ENCODE measurements around the gene CDC5L. TPM values are rescaled to one million over a fixed set of nuclear protein-coding genes. Genes with fewer than 3 reads are reported as not detected.

The CDC5L gene
- total RNA-seq, 1 donor from 2014 or later: 18.2 TPM

DNA sequence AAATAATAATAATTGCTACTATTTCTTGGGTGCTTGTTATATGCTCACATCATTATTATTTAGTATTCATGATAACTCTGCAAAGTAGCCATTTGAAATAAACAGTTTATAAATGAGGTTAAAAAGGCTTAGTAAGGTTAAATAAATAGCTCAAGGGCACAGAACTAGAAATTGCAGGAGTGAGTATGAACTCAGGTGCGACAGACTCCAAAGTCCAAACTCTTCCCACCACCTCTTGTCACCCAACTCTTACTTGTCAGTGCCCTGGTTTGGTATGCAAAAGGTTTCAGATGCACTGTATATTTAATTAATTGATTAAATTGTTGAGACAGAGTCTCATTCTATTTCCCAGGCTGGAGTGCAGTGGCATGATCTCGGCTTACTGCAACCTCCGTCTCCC, 20.7 kb upstream of the CDC5L start:
- Histone ChIP-seq H3K36me3 (ENCODE audit: insufficient read depth, low read length) (no peaks in the 10 kb centered on the region), H3K27me3 (ENCODE audit: insufficient read depth, low read length) (peaks cover 3% of the 10 kb centered on the region), H3K9ac (ENCODE audit: low read length) (no peak overlapping the region), H4K20me1 (ENCODE audit: insufficient read depth, low read length) (no peaks in the 10 kb centered on the region), H2AFZ (ENCODE audit: low read depth, low read length) (no peak overlapping the region), H3K4me3 (ENCODE audit: insufficient read depth, low read depth, low read length) (no peak overlapping the region), H3K4me2 (ENCODE audit: low read length) (no peak overlapping the region), H3K4me1 (ENCODE audit: insufficient read depth, low read length) (no peaks in the 10 kb centered on the region), H3K9me3 (ENCODE audit: insufficient read depth, low read depth, low read length) (no peaks in the 10 kb centered on the region), H3K27ac (ENCODE audit: low read depth, low read length) (no peak overlapping the region), H3K79me2 (ENCODE audit: insufficient read depth, low read length) (no peaks in the 10 kb centered on the region)
- Mint-ChIP-seq H3K36me3 (ENCODE audit: low read depth, unreplicated experiment) (no peaks in the 10 kb centered on the region), H3K27ac (ENCODE audit: unreplicated experiment) (no peak overlapping the region), H3K4me3 (ENCODE audit: unreplicated experiment) (no peak overlapping the region), H3K27me3 (ENCODE audit: low read depth, unreplicated experiment) (peaks cover 1% of the 10 kb centered on the region), H3K9me3 (ENCODE audit: unreplicated experiment) (no peaks in the 10 kb centered on the region), H3K4me1 (ENCODE audit: low read depth, unreplicated experiment) (peaks cover 2% of the 10 kb centered on the region)
- TF ChIP-seq EZH2 (IDR thresholded peaks at IDR 0.05; ENCODE audit: insufficient read depth, low read length): no peak
- TF ChIP-seq, protein P1, sequence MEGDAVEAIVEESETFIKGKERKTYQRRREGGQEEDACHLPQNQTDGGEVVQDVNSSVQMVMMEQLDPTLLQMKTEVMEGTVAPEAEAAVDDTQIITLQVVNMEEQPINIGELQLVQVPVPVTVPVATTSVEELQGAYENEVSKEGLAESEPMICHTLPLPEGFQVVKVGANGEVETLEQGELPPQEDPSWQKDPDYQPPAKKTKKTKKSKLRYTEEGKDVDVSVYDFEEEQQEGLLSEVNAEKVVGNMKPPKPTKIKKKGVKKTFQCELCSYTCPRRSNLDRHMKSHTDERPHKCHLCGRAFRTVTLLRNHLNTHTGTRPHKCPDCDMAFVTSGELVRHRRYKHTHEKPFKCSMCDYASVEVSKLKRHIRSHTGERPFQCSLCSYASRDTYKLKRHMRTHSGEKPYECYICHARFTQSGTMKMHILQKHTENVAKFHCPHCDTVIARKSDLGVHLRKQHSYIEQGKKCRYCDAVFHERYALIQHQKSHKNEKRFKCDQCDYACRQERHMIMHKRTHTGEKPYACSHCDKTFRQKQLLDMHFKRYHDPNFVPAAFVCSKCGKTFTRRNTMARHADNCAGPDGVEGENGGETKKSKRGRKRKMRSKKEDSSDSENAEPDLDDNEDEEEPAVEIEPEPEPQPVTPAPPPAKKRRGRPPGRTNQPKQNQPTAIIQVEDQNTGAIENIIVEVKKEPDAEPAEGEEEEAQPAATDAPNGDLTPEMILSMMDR (IDR thresholded peaks at IDR 0.05; ENCODE audit: insufficient read depth, low read depth, low read length): no peak
- no peak for FAIRE-seq
- no peak for DNase-seq (ENCODE audit: low read depth)

DNA sequence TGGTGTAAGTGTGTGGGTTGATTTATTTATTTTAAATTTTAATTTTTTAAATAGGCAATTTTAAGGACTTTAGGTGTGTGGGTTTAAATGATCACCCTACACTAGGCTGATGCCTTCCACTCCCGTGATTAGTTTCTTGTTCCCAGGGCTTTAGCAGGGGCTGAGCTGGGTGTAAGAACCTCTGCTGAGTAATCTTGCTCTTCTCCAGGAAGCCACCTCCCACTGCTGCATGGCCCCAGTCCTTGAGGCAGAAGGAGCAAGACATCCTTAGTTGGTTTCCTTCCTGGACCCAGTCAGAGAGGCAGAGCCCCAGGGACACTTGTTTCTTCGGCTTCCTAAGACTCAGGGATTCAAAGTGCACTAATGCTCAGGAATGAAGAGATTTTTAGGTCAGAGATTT, 19.8 kb upstream of the CDC5L start:
- H4K20me1 ChIP-seq (ENCODE audit: insufficient read depth, low read length): no peaks in the 10 kb centered on the region
- H3K4me2 ChIP-seq (ENCODE audit: low read length): no peak overlapping the region
- no peak for FAIRE-seq
- no peaks in the 10 kb centered on the region for H3K4me1 ChIP-seq (ENCODE audit: insufficient read depth, low read length)
- H3K27ac ChIP-seq (ENCODE audit: low read depth, low read length): no peak overlapping the region
- TF ChIP-seq EZH2 (IDR thresholded peaks at IDR 0.05; ENCODE audit: insufficient read depth, low read length): no peak
- TF ChIP-seq, protein P1 (IDR thresholded peaks at IDR 0.05; ENCODE audit: insufficient read depth, low read depth, low read length): no peak
- Mint-ChIP-seq H3K27ac (ENCODE audit: unreplicated experiment) (no peak overlapping the region), H3K4me3 (ENCODE audit: unreplicated experiment) (no peak overlapping the region), H3K4me1 (ENCODE audit: low read depth, unreplicated experiment) (peaks cover 2% of the 10 kb centered on the region), H3K27me3 (ENCODE audit: low read depth, unreplicated experiment) (no peaks in the 10 kb centered on the region), H3K36me3 (ENCODE audit: low read depth, unreplicated experiment) (no peaks in the 10 kb centered on the region), H3K9me3 (ENCODE audit: unreplicated experiment) (no peaks in the 10 kb centered on the region)
- no peak overlapping the region for H2AFZ ChIP-seq (ENCODE audit: low read depth, low read length)
- DNase-seq (ENCODE audit: low read depth): no peak
- H3K9ac ChIP-seq (ENCODE audit: low read length): no peak overlapping the region
- no peaks in the 10 kb centered on the region for H3K36me3 ChIP-seq (ENCODE audit: insufficient read depth, low read length)
- no peak overlapping the region for H3K4me3 ChIP-seq (ENCODE audit: insufficient read depth, low read depth, low read length)
- peaks cover 4% of the 10 kb centered on the region for H3K27me3 ChIP-seq (ENCODE audit: insufficient read depth, low read length)
- no peaks in the 10 kb centered on the region for H3K79me2 ChIP-seq (ENCODE audit: insufficient read depth, low read length)
- no peaks in the 10 kb centered on the region for H3K9me3 ChIP-seq (ENCODE audit: insufficient read depth, low read depth, low read length)

DNA sequence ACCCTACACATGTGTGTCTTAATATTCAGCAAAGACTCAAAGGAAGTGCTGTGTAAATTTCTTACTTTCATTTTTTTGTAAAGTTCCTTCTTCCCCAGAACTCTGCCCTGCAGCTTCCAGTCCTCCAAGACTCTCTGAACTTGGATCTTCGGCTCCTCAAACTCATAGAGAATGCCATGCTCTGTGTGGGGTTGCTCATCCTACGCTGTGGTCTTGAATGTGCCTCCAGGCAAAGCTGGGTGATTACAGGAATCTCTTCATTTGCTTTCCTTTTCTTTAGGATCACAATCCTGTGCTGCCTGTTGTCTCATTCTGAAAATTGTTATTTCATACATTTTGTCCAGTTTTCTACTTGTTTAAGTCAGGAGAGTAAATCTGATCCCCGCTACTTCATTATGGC, 14.5 kb upstream of the CDC5L start:
- no peak overlapping the region for H2AFZ ChIP-seq (ENCODE audit: low read depth, low read length)
- H3K4me1 ChIP-seq (ENCODE audit: insufficient read depth, low read length): no peaks in the 10 kb centered on the region
- H3K9ac ChIP-seq (ENCODE audit: low read length): no peak overlapping the region
- Mint-ChIP-seq H3K27me3 (ENCODE audit: low read depth, unreplicated experiment) (peaks cover 3% of the 10 kb centered on the region), H3K4me1 (ENCODE audit: low read depth, unreplicated experiment) (no peaks in the 10 kb centered on the region), H3K4me3 (ENCODE audit: unreplicated experiment) (no peak overlapping the region), H3K27ac (ENCODE audit: unreplicated experiment) (no peak overlapping the region), H3K9me3 (ENCODE audit: unreplicated experiment) (no peaks in the 10 kb centered on the region), H3K36me3 (ENCODE audit: low read depth, unreplicated experiment) (peaks cover 2% of the 10 kb centered on the region)
- H3K4me3 ChIP-seq (ENCODE audit: insufficient read depth, low read depth, low read length): no peak overlapping the region
- no peaks in the 10 kb centered on the region for H3K79me2 ChIP-seq (ENCODE audit: insufficient read depth, low read length)
- H3K27ac ChIP-seq (ENCODE audit: low read depth, low read length): no peak overlapping the region
- peaks cover 12% of the 10 kb centered on the region for H3K27me3 ChIP-seq (ENCODE audit: insufficient read depth, low read length)
- no peaks in the 10 kb centered on the region for H4K20me1 ChIP-seq (ENCODE audit: insufficient read depth, low read length)
- DNase-seq (ENCODE audit: low read depth) (no peak), FAIRE-seq (no peak)
- H3K4me2 ChIP-seq (ENCODE audit: low read length): no peak overlapping the region
- no peaks in the 10 kb centered on the region for H3K9me3 ChIP-seq (ENCODE audit: insufficient read depth, low read depth, low read length)
- no peak for TF ChIP-seq EZH2 (IDR thresholded peaks at IDR 0.05; ENCODE audit: insufficient read depth, low read length)
- TF ChIP-seq, protein P1 (IDR thresholded peaks at IDR 0.05; ENCODE audit: insufficient read depth, low read depth, low read length): no peak
- H3K36me3 ChIP-seq (ENCODE audit: insufficient read depth, low read length): no peaks in the 10 kb centered on the region
